NT2/D1 (cell line): Measurements from ENCODE around the gene C3AR1.

Experiments
- DNase-seq: peaks from one replicate; pipeline ENCODE4 v3.0.0-alpha.2; 2011; ENCODE audit warnings: low read depth, low spot score
- H3K27me3 ChIP-seq: 2 replicates; pipeline ENCODE4 v1.6.0; 2011; ENCODE audit warnings: mild to moderate bottlenecking; ENCODE audit not compliant: insufficient read length, insufficient read depth
- H3K36me3 ChIP-seq: 2 replicates; pipeline ENCODE4 v1.6.1; 2011; ENCODE audit warnings: mild to moderate bottlenecking, low read length, mixed read lengths; ENCODE audit not compliant: insufficient read depth, insufficient read length
- H3K4me1 ChIP-seq: 2 replicates; pipeline ENCODE4 v1.5.1; 2011; ENCODE audit not compliant: insufficient read depth, insufficient read length
- H3K4me3 ChIP-seq: 2 replicates; pipeline ENCODE4 v1.5.1; 2011; ENCODE audit warnings: low read depth; ENCODE audit not compliant: insufficient read length
- H3K9ac ChIP-seq: 2 replicates; pipeline ENCODE4 v1.6.0; 2011; ENCODE audit warnings: low read depth; ENCODE audit not compliant: insufficient read length
- H3K9me3 ChIP-seq: 2 replicates; pipeline ENCODE4 v1.5.1; 2011; ENCODE audit warnings: mild to moderate bottlenecking, low read length; ENCODE audit not compliant: insufficient read depth
- SUZ12 ChIP-seq: IDR thresholded peaks from 2 replicates; pipeline ENCODE4 v1.6.1; 2011; ENCODE audit not compliant: insufficient read length, insufficient read depth; ENCODE audit errors: extremely low read depth
- YY1 ChIP-seq: IDR thresholded peaks from 2 replicates; pipeline ENCODE4 v1.6.1; 2011; ENCODE audit not compliant: insufficient read length, insufficient read depth
- ZNF274 ChIP-seq: IDR thresholded peaks from 2 replicates; pipeline ENCODE4 v1.6.1; 2011; ENCODE audit warnings: mild to moderate bottlenecking, low read depth, low read length

Gene C3AR1

GRCh38 chr12:8040791-8041190 lies 25.4 kb downstream of the C3AR1 start:
- no peak for DNase-seq
- Histone ChIP-seq H3K4me3 (no peak overlapping the region), H3K9me3 (no peaks in the 10 kb centered on the region), H3K27me3 (no peaks in the 10 kb centered on the region), H3K4me1 (peaks cover 25% of the 10 kb centered on the region), H3K9ac (no peak overlapping the region), H3K36me3 (peaks cover 64% of the 10 kb centered on the region)
- no peak for TF ChIP-seq ZNF274
- no peak for TF ChIP-seq YY1
- no peak for TF ChIP-seq SUZ12

- peak; percentile 93 for DNase-seq
- Histone ChIP-seq H3K9ac (peak overlapping the region; percentile 47), H3K4me3 (peak overlapping the region; percentile 29), H3K36me3 (peaks cover 45% of the 10 kb centered on the region), H3K9me3 (no peaks in the 10 kb centered on the region), H3K27me3 (no peaks in the 10 kb centered on the region), H3K4me1 (peaks cover 35% of the 10 kb centered on the region)
- TF ChIP-seq YY1 = no peak
These were observed 27.5 kb downstream of the C3AR1 start for GRCh38 chr12:8038659-8039114.

GRCh38 chr12:8037947-8038346 lies 28.2 kb downstream of the C3AR1 start:
- Histone ChIP-seq H3K36me3 (peaks cover 39% of the 10 kb centered on the region), H3K27me3 (no peaks in the 10 kb centered on the region), H3K9ac (peak overlapping the region; percentile 47), H3K4me1 (peaks cover 35% of the 10 kb centered on the region), H3K9me3 (no peaks in the 10 kb centered on the region), H3K4me3 (peak overlapping the region; percentile 29)
- no peak for TF ChIP-seq YY1
- no peak for TF ChIP-seq SUZ12
- DNase-seq = no peak

DNA sequence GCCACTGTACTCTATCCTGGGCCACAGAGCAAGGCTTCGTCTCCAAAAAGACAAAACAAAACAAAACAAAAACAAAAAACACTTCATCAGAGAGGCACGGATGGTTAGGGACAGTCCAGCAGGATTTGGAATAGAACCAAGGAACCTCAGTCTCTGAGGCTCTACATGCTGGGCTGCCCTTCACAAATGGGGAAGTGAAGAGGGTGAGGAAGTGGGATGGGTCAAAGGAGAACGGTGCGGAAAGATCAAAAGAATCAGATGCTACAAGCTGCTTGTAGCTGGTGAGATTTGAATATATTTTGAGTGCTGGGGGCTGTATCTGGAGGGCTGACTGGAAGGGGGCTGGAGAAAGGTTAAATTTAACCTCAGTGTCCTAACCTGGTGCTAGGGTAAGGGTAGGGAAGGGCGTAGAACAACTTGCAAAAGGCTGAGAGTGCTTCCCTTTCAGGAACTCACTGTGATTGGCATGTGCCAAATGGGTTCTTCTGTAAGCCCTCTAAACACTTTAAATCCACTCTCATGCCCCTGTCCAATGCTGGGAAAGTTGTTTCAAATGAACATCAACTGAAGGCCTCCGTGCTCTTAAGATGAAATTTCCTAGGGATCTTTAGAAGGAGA lies 29.0 kb downstream of the C3AR1 start:
- Histone ChIP-seq H3K9ac (peak overlapping the region; percentile 14), H3K4me3 (no peak overlapping the region), H3K36me3 (peaks cover 32% of the 10 kb centered on the region), H3K4me1 (peaks cover 35% of the 10 kb centered on the region), H3K27me3 (no peaks in the 10 kb centered on the region), H3K9me3 (no peaks in the 10 kb centered on the region)
- DNase-seq = no peak
- TF ChIP-seq SUZ12 = no peak
- no peak for TF ChIP-seq ZNF274
- no peak for TF ChIP-seq YY1

GRCh38 chr12:8036346-8036745 lies 29.8 kb downstream of the C3AR1 start:
- TF ChIP-seq SUZ12 (no peak), ZNF274 (no peak), YY1 (no peak)
- Histone ChIP-seq H3K4me3 (no peak overlapping the region), H3K9ac (no peak overlapping the region), H3K27me3 (no peaks in the 10 kb centered on the region), H3K9me3 (no peaks in the 10 kb centered on the region), H3K36me3 (peaks cover 25% of the 10 kb centered on the region), H3K4me1 (peaks cover 35% of the 10 kb centered on the region)
- DNase-seq = no peak

GRCh38 chr12:8035440-8036010 lies 30.6 kb downstream of the C3AR1 start:
- peaks cover 35% of the 10 kb centered on the region for H3K4me1 ChIP-seq
- no peak overlapping the region for H3K9ac ChIP-seq

GRCh38 chr12:8034802-8035201 lies 31.4 kb downstream of the C3AR1 start:
- Histone ChIP-seq H3K27me3 (no peaks in the 10 kb centered on the region), H3K4me3 (no peak overlapping the region), H3K9ac (peak overlapping the region; percentile 4), H3K9me3 (no peaks in the 10 kb centered on the region), H3K36me3 (peaks cover 10% of the 10 kb centered on the region), H3K4me1 (peaks cover 33% of the 10 kb centered on the region)
- TF ChIP-seq YY1 (no peak), SUZ12 (no peak), ZNF274 (no peak)
- no peak for DNase-seq

More at GRCh38 chr12:8035440-8036010, 30.6 kb downstream of the C3AR1 start:
- Histone ChIP-seq H3K9me3 (no peaks in the 10 kb centered on the region), H3K27me3 (no peaks in the 10 kb centered on the region), H3K4me3 (no peak overlapping the region), H3K36me3 (peaks cover 17% of the 10 kb centered on the region)
- DNase-seq = no peak
- TF ChIP-seq YY1 = no peak
- TF ChIP-seq SUZ12 = no peak
- TF ChIP-seq ZNF274 = no peak
